HFFc6 (cell line): Measurements from ENCODE around the gene HBG1. TPM values are rescaled to one million over a fixed set of nuclear protein-coding genes. Genes with fewer than 3 reads are reported as not detected.

Experiments used
- DNase-seq: peaks from one replicate; pipeline ENCODE4 v3.0.0-alpha.2; 2018
- H3K27ac Mint-ChIP-seq: 2 replicates; pipeline ENCODE4 v1.8.0; 2020; ENCODE audit warnings: mild to moderate bottlenecking, mixed read lengths
- H3K27me3 Mint-ChIP-seq: 2 replicates; pipeline ENCODE4 v1.8.0; 2021; ENCODE audit warnings: mild to moderate bottlenecking, moderate library complexity, mixed read lengths; ENCODE audit not compliant: insufficient read depth
- H3K36me3 Mint-ChIP-seq: 2 replicates; pipeline ENCODE4 v1.8.0; 2021; ENCODE audit warnings: low read depth, mixed read lengths
- H3K4me1 Mint-ChIP-seq: 2 replicates; pipeline ENCODE4 v1.8.0; 2020; ENCODE audit warnings: low read depth, mixed read lengths
- H3K4me3 Mint-ChIP-seq: 2 replicates; pipeline ENCODE4 v1.8.0; 2020; ENCODE audit warnings: mild to moderate bottlenecking, moderate library complexity, mixed read lengths
- H3K9me3 Mint-ChIP-seq: 2 replicates; pipeline ENCODE4 v1.8.0; 2020; ENCODE audit warnings: mild to moderate bottlenecking, mixed read lengths
- CTCF ChIP-seq: fragments of 200-600 bp; sonication (generic); IDR thresholded peaks from 2 replicates; pipeline ENCODE4 v1.5.0; 2021; ENCODE audit warnings: antibody characterized with exemption, mild to moderate bottlenecking
- total RNA-seq, 6 experiments: library from RNA; stranded (reverse); fragmentation: NEBNext Ultra II Directional; extraction: Animal tissue kit (Norgen Biotek cat#: 25700); gene quantifications; 2 replicates in 1 of 6; 3 replicates in 5 of 6; pipeline ENCODE4 v1.2.3, GENCODE V29; 2021

Gene HBG1
- total RNA-seq, 6 experiments from 2014 or later = not detected

- peaks cover 36% of the 10 kb centered on the region for H3K4me1 Mint-ChIP-seq
- H3K27ac Mint-ChIP-seq = no peak overlapping the region
- no peak for DNase-seq
- H3K9me3 Mint-ChIP-seq = no peaks in the 10 kb centered on the region
- H3K4me3 Mint-ChIP-seq = no peak overlapping the region
- H3K36me3 Mint-ChIP-seq = no peaks in the 10 kb centered on the region
- TF ChIP-seq CTCF = no peak
- H3K27me3 Mint-ChIP-seq = no peaks in the 10 kb centered on the region
These were observed 25.9 kb upstream of the HBG1 start for GRCh38 chr11:5275369-5276110.

GRCh38 chr11:5274395-5274794 lies 24.7 kb upstream of the HBG1 start:
- no peak for TF ChIP-seq CTCF
- DNase-seq = no peak
- Mint-ChIP-seq H3K9me3 (no peaks in the 10 kb centered on the region), H3K27me3 (no peaks in the 10 kb centered on the region), H3K4me3 (no peak overlapping the region), H3K4me1 (peaks cover 24% of the 10 kb centered on the region), H3K36me3 (no peaks in the 10 kb centered on the region), H3K27ac (peak overlapping the region; percentile 33; the same call in 1 of the 2 replicates)

GRCh38 chr11:5272395-5273017 lies 22.8 kb upstream of the HBG1 start:
- no peak for TF ChIP-seq CTCF

GRCh38 chr11:5269715-5270147 lies 20.1 kb upstream of the HBG1 start, which contains the start of gene HBE1:
TSS of gene HBE1 (minus strand) at chr11:5269945. CDS start at chr11:5269890, 55 bp downstream.
- H3K36me3 Mint-ChIP-seq = no peaks in the 10 kb centered on the region

More at GRCh38 chr11:5272395-5273017, 22.8 kb upstream of the HBG1 start:
- no peak for DNase-seq
- peaks cover 11% of the 10 kb centered on the region for H3K4me1 Mint-ChIP-seq
- no peaks in the 10 kb centered on the region for H3K36me3 Mint-ChIP-seq
- no peak overlapping the region for H3K4me3 Mint-ChIP-seq
- H3K27ac Mint-ChIP-seq = no peak overlapping the region
- no peaks in the 10 kb centered on the region for H3K27me3 Mint-ChIP-seq
- H3K9me3 Mint-ChIP-seq = no peaks in the 10 kb centered on the region

GRCh38 chr11:5267033-5267563 lies 17.4 kb upstream of the HBG1 start:
- Mint-ChIP-seq H3K4me1 (no peaks in the 10 kb centered on the region), H3K36me3 (no peaks in the 10 kb centered on the region), H3K4me3 (no peak overlapping the region), H3K9me3 (no peaks in the 10 kb centered on the region), H3K27me3 (no peaks in the 10 kb centered on the region; the same call in 1 of the 2 replicates), H3K27ac (no peak overlapping the region)
- DNase-seq = no peak
- no peak for TF ChIP-seq CTCF

More at GRCh38 chr11:5269715-5270147, 20.1 kb upstream of the HBG1 start, which contains the start of gene HBE1:
- Mint-ChIP-seq H3K4me3 (no peak within 1 kb of the TSS), H3K4me1 (peaks cover 8% of the 10 kb centered on the region), H3K27me3 (no peaks in the 10 kb centered on the region; the same call in 1 of the 2 replicates), H3K9me3 (no peaks in the 10 kb centered on the region), H3K27ac (no peak within 1 kb of the TSS)
- no peak for TF ChIP-seq CTCF
- DNase-seq = no peak
